B cell (primary cell): ENCODE results near the gene RTN4.
"Not testable (repeated sequence)": the region's sequence is repeated elsewhere in the genome, so short reads cannot be mapped to it uniquely, and the experiment has no call there.

Source experiments
- EZH2 ChIP-seq: IDR thresholded peaks from 2 replicates; pipeline ENCODE4 v1.6.1; 2012; ENCODE audit warnings: borderline replicate concordance, low read depth, mild to moderate bottlenecking, moderate library complexity, low read length; ENCODE audit not compliant: insufficient read depth, poor library complexity, severe bottlenecking
- TF ChIP-seq, protein P1 (sequence below): fragments of 200-600 bp; IDR thresholded peaks from one replicate; pipeline ENCODE4 v1.8.0; 2022; ENCODE audit warnings: antibody characterized with exemption, mild to moderate bottlenecking

DNA sequence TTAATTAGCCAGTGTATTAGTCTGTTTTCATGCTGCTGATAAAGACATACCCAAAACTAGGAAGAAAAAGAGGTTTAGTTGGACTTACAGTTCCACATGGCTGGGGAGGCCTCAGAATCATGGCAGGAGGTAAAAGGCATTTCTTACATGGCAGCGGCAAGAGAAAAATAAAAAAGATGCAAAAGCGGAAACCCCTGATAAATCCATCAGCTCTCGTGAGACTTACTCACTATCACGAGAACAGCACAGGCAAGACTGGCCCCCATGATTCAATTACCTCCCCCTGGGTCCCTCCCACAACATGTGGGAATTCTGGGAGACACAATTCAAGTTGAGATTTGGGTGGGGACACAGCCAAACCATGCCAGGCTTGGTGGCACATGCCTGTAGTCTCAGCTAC lies 41.4 kb upstream of the RTN4 start:
- TF ChIP-seq, protein P1, sequence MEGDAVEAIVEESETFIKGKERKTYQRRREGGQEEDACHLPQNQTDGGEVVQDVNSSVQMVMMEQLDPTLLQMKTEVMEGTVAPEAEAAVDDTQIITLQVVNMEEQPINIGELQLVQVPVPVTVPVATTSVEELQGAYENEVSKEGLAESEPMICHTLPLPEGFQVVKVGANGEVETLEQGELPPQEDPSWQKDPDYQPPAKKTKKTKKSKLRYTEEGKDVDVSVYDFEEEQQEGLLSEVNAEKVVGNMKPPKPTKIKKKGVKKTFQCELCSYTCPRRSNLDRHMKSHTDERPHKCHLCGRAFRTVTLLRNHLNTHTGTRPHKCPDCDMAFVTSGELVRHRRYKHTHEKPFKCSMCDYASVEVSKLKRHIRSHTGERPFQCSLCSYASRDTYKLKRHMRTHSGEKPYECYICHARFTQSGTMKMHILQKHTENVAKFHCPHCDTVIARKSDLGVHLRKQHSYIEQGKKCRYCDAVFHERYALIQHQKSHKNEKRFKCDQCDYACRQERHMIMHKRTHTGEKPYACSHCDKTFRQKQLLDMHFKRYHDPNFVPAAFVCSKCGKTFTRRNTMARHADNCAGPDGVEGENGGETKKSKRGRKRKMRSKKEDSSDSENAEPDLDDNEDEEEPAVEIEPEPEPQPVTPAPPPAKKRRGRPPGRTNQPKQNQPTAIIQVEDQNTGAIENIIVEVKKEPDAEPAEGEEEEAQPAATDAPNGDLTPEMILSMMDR: not testable (repeated sequence)
- not testable (repeated sequence) for TF ChIP-seq EZH2
